Measurements from ENCODE around the gene ICA1. TPM values are rescaled to one million over a fixed set of nuclear protein-coding genes. Genes with fewer than 3 reads are reported as not detected.

Gene ICA1
- total RNA-seq, 1 experiment from 2014 or later, result not detected

DNA sequence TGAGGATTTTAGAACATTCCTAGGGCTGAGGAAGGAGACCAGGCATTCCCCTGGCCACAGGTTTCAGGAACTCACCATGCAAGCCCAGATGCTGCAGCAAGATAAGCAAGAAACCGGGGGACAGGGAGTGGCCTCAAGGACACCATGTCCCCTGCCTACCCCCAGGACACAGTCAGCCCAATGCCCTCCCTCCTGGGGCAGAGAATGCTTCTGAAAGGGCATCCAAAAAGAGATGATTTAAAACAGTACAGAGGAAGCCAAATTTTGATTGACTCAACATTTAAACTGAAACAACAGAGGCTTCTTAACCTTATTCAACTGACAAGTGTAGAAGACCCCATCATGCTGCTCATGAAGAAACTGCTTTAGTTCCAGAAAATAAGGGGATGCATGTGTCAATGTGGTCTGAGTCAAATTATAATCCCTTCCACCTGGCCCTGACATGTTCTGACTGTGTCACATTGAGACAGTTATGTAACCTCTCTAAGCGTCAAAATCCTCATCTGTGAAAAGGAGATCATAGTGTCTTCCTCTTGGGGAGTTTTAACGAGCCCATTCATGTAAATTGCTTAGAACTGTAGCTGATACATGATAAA is 60.0 kb downstream of the ICA1 start:
- DNase-seq (ENCODE audit: low read depth), result no peak

DNA sequence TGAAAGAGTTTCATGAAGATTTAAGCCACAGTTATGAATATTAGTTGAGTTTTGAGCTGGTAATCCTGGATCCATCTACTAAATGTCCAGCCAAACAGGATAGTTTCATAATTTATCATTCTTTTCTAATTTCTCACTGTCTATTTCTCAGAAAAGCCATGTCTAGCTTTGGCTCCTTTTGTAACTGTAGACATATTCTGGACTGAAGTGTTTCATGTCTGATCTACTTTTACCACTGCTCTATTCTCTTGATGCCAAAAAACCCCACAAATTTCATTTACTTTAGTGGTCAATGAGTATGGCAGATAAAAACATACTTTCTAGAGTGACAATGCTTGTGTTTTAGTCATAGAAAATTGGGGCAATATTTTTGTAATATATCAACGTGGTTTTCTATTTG is 61.2 kb downstream of the ICA1 start:
- no peak for DNase-seq (ENCODE audit: low read depth)

GRCh38 chr7:8200316-8200715 is 61.7 kb downstream of the ICA1 start:
- no peak for DNase-seq (ENCODE audit: low read depth)

DNA sequence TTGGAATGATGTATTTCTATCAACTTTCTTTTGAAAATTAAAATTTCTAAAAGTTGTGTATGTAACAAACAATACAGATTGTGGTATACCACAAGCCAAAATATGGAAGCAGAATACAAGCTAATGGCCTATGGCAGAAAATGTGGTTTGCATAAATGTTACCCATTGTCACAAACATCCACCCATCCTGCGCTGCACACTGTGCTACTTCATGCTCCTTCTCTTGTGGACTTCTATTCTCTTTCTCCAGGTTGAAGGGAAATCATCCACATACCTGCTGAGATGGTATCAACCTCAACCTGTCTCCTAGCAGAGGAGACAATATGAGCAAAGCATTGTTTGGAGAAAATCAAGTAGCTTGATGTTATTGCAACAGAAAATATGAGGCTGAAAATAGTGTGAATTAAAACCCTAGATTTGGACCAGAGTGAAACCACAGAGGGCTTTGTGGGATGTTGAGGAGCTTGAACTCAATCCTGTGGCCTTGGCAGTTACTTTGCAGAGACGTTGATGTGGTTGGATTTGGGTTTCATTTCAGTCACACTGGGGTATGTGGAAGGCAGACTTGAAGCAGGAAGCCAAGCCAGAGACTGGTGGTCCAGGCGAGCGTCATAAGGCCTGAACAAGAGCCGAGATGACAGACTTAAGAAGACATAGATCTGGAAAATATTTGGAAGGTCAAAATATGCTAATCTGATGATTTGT is 63.8 kb downstream of the ICA1 start:
- no peak for DNase-seq (ENCODE audit: low read depth)

DNA sequence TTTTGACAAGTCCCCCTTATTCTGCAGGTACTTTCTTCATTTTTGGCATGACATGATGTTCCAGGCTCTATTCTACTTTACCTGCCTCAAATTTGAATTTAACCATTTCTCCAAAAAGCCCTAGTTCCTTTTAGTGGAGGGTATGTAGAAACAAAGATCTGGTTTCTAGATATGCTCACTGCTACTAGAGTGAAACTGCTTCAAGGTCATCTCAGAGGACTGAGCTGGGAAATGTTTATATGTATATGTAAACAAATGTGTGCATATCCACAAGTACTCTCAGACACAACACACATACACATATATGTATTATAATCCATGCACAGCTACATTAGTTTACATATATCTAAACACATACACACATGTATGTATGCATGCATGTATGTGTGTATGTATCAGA is 69.1 kb downstream of the ICA1 start:
- no peak for DNase-seq (ENCODE audit: low read depth)

DNA sequence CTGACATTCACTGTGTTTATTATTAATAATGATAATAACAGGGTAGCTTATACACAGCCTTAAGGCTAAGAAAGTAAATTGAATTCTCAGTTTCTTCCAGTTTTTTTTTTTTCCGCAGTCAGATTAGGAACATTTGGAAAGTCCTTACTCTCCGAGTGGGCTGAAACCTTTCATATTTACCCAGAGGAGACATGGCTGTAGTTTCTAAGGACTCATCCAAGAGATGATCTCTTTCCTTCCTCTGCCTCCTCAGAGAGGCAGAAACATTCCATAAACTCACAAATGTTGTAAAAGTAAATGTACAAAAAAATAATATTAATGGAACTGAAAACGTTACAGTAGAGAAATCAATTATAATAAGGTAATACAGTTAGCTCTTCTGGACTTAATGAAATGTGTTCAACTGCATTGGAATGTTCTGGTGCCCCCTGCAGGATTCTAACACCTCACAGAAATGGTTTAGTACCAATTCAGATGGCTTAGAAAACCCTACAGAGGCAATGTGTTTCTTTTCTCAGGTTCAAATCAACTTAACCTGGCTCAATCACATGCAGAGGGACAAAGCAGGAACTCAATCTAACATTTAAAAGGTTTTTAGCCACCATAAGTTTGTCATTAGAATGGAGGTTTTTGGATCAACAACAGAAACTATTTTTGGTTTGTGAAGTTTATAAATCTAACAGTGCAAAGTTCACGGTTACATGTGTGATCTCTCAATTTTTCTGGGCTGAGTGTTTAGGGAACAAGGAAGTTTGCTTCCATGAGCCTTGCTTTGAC is 71.7 kb downstream of the ICA1 start:
- DNase-seq (ENCODE audit: low read depth), result peak; percentile 59

DNA sequence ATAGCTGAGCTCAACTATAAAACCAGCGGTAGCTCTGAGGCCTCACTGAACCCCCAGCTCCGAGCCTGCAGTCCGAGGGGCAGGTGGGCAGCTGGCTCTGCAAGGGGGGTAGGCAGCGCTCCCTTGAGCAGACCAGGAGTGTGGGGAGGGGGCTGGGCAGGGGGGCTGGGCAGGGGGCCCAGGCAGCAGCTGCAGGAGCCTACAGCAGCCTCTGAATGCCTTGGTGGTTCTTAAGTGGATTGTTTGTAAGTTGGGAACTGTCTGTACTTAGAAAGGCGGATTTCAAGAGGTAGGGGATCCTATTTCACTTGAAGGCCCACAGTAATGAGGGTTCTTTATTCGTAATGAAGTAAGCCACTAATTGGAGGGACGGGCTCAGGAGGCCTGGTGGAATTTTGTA is 72.3 kb downstream of the ICA1 start:
- DNase-seq (ENCODE audit: low read depth), result no peak

GRCh38 chr7:8185926-8186683 is 75.9 kb downstream of the ICA1 start:
- DNase-seq (ENCODE audit: low read depth), result no peak

- no peak for DNase-seq (ENCODE audit: low read depth)
Measured at GRCh38 chr7:8184221-8184620, 77.7 kb downstream of the ICA1 start.

DNA sequence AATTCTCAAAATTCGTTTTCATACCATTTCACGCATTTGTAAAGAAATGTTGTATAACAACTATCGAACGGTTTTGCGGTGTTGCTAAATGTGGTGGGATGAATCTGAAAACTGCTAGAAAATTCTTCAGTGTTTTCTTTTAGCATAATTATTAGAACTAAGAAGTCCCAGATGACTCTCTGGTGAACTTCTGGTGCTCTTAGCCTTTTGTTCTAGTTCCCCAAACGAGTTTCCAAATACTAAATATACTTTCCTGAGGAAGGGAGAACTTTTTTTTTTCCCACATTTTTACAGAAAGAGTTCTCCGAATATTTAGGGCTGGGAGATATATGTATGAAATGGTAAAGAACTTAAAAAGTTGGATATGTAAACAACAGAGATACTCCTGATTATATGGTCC is 82.5 kb downstream of the ICA1 start:
- DNase-seq (ENCODE audit: low read depth), result no peak

- peak; percentile 13 for DNase-seq (ENCODE audit: low read depth)
Measured at GRCh38 chr7:8178353-8178752, 83.6 kb downstream of the ICA1 start.

DNA sequence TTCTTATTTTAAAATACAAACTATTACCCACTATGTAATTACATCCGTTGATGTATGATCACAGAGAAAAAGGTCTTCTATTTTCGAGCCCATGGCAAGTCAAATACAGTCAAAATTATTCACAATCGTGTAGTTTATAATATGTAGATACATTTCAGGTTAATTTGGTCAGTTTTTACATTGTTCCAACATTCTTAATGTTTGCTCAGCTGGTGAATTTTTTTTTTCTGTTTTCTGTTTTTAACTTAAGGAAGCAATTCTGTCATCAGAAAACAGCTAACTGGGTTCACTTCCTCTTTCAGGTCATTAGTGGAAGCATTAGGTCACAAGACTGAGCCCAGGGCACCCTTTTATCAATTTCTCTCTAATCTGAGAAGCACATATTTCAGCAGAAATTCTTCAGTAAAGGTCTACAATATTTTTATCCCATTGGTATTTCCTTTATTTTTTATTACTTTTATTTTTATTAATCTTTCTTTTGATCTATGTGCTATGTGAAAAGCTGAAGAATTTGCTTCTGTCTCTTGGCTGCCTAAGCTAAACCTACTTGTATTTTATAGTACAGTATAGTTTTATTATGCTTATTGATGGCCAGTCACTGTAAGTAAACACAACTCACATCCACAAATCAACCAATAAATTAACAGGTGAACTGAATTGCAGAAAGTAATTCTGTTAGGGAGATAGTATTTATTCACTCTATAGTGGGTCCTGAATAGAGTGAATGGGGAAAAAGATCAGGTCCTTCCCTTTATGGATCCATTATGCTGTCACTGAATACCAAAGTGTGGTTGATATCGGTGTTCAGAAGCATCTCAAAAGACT is 84.6 kb downstream of the ICA1 start:
- no peak for DNase-seq (ENCODE audit: low read depth)

GRCh38 chr7:8176370-8177081 is 85.4 kb downstream of the ICA1 start:
- DNase-seq (ENCODE audit: low read depth), result no peak

- no peak for DNase-seq (ENCODE audit: low read depth)
Measured at GRCh38 chr7:8175929-8176369, 86.0 kb downstream of the ICA1 start.

GRCh38 chr7:8172372-8173354 is 89.3 kb downstream of the ICA1 start:
- DNase-seq (ENCODE audit: low read depth), result no peak

DNA sequence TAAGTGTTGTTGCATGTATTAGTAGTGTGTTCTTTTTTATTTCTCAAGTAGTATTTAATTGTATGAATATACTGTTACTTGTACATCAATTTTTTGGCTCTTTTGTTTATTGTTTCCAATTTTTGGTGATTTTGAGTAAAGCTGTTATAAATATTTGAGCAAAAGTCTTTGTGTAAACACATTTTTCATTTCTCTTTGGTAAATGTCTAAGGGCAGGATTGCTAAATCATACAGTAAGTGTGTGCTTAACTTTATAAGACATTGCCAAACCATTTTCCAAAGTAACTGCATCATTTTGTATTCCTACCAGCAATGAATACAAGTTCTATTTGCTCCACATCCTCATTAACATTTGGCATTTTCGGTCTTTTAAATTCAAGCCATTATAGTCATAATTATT is 92.8 kb downstream of the ICA1 start:
- no peak for DNase-seq (ENCODE audit: low read depth)

- no peak for DNase-seq (ENCODE audit: low read depth)
Measured at GRCh38 chr7:8168336-8168735, 93.6 kb downstream of the ICA1 start.

DNA sequence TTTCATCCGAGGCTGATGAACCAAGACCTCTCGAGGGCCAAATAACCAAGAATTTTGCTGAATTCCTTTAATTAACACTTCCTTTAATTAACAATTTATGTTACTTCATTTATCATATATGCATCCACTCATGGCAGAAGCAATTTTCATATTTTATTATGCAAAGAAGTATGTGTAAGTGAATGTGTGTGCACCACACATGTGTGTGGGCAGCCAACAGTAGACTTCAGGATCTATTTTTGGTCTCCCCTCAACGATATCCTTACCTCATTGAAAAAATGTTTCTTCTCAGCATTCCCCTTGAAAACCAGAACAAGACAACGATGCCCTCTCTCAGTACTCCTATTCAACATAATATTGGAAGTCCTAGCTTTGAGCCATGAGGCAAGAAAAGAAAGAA is 96.8 kb downstream of the ICA1 start:
- DNase-seq (ENCODE audit: low read depth), result no peak

DNA sequence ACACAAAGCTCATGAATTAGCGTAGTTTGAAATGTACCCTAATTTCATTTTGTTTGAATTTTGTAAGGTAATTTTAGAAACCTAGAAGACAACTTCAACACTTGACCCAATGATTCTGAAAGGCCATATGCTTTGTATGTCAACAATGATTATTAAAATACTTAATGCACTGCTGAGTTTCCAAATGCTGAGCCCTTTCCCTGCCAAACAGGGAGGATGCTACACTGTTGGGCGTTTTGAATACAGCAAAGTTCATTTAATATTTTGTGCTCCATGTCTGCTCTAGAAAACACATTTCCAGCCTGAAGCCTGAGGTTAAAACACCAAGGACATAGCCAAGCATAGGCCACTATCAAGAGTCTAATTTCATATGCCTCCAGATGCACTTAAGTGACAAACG is 99.8 kb downstream of the ICA1 start:
- DNase-seq (ENCODE audit: low read depth), result no peak

All from LHCN-M2 (cell line).